HEK293 (cell line): ENCODE data around the gene RILPL2.

Experiments used
- CTCF ChIA-PET: fragments of 350-600 bp; formaldehyde crosslinking; extraction: SDS; loops from one replicate; lab custom pipeline; 2021; ENCODE audit warnings: antibody characterized with exemption; lab: Yijun Ruan, JAX
- POLR2A ChIA-PET: fragments of 300-600 bp; formaldehyde crosslinking; extraction: SDS; loops from one replicate; lab custom pipeline; 2020; ENCODE audit warnings: antibody characterized with exemption, inconsistent platforms; lab: Yijun Ruan, JAX
- H3K27ac ChIP-seq: fragments of 200-500 bp; sonication (Bioruptor generic); 2 replicates; pipeline ENCODE4 v1.5.1; 2014; ENCODE audit warnings: low read depth, low read length, control low read depth, inconsistent platforms; ENCODE audit errors: extremely low read depth
- H3K36me3 ChIP-seq, 2 experiments: fragments of 200-500 bp in 1 of 2; sonication (Bioruptor generic) in 1 of 2; 1 replicate in 1 of 2; 2 replicates in 1 of 2; pipeline ENCODE4 v1.5.1; 2014 to 2017; ENCODE audit warnings: inconsistent platforms in 2 of 2, low read length in 2 of 2; ENCODE audit not compliant: control insufficient read depth in 2 of 2, insufficient read depth in 1 of 2
- H3K4me1 ChIP-seq: fragments of 200-500 bp; sonication (Bioruptor generic); 2 replicates; pipeline ENCODE4 v1.5.1; 2014; ENCODE audit warnings: mild to moderate bottlenecking, low read length, inconsistent platforms; ENCODE audit not compliant: control insufficient read depth, insufficient read depth
- H3K4me3 ChIP-seq: 2 replicates; pipeline ENCODE4 v1.5.1; 2011; ENCODE audit warnings: low read depth, mild to moderate bottlenecking, control low read depth, low read length, moderate library complexity
- H3K9me3 ChIP-seq: fragments of 200-500 bp; sonication (Bioruptor generic); 2 replicates; pipeline ENCODE4 v1.5.1; 2014; ENCODE audit warnings: low read depth, low read length, inconsistent platforms; ENCODE audit not compliant: control insufficient read depth, insufficient read depth
- EGR2 ChIP-seq: fragments of 450-650 bp; formaldehyde crosslinking; IDR thresholded peaks from 2 replicates; pipeline ENCODE4 v1.5.1; 2016; ENCODE audit warnings: low read depth, missing biosample characterization, missing genetic modification characterization
- SP3 ChIP-seq: fragments of 450-650 bp; formaldehyde crosslinking; IDR thresholded peaks from 2 replicates; pipeline ENCODE4 v1.5.1; 2016; ENCODE audit warnings: missing biosample characterization, missing genetic modification characterization
- ZBTB8A ChIP-seq: fragments of 450-650 bp; formaldehyde crosslinking; IDR thresholded peaks from 2 replicates; pipeline ENCODE4 v1.5.1; 2016; ENCODE audit warnings: missing biosample characterization, missing genetic modification characterization
- ZEB2 ChIP-seq: fragments of 450-650 bp; formaldehyde crosslinking; IDR thresholded peaks from 2 replicates; pipeline ENCODE4 v1.5.1; 2016; ENCODE audit warnings: missing biosample characterization, missing genetic modification characterization
- ZFHX2 ChIP-seq: fragments of 450-650 bp; formaldehyde crosslinking; conservative IDR thresholded peaks from 2 replicates; pipeline ENCODE4 v1.5.1; 2016; ENCODE audit warnings: missing biosample characterization, missing genetic modification characterization
- ZFP3 ChIP-seq: fragments of 450-650 bp; formaldehyde crosslinking; IDR thresholded peaks from 2 replicates; pipeline ENCODE4 v1.5.1; 2016; ENCODE audit warnings: low read depth, missing biosample characterization, missing genetic modification characterization
- ZNF121 ChIP-seq: fragments of 450-650 bp; formaldehyde crosslinking; IDR thresholded peaks from 2 replicates; pipeline ENCODE4 v1.5.1; 2016; ENCODE audit warnings: missing biosample characterization, missing genetic modification characterization
- ZNF138 ChIP-seq: fragments of 450-650 bp; formaldehyde crosslinking; IDR thresholded peaks from 2 replicates; pipeline ENCODE4 v1.5.1; 2016; ENCODE audit warnings: missing biosample characterization, missing genetic modification characterization, borderline replicate concordance
- ZNF19 ChIP-seq: fragments of 450-650 bp; formaldehyde crosslinking; IDR thresholded peaks from 2 replicates; pipeline ENCODE4; 2016; ENCODE audit warnings: missing biosample characterization, missing genetic modification characterization, low read depth
- ZNF335 ChIP-seq: fragments of 450-650 bp; formaldehyde crosslinking; conservative IDR thresholded peaks from 2 replicates; pipeline ENCODE4 v1.5.1; 2016; ENCODE audit warnings: missing biosample characterization, missing genetic modification characterization
- ZNF341 ChIP-seq: fragments of 450-650 bp; formaldehyde crosslinking; IDR thresholded peaks from 2 replicates; pipeline ENCODE4; 2016; ENCODE audit warnings: low read depth, missing biosample characterization, missing genetic modification characterization
- ZNF391 ChIP-seq: fragments of 450-650 bp; formaldehyde crosslinking; IDR thresholded peaks from 2 replicates; pipeline ENCODE4 v1.5.1; 2016; ENCODE audit warnings: low read depth, missing biosample characterization, missing genetic modification characterization, borderline replicate concordance
- ZNF404 ChIP-seq: fragments of 450-650 bp; formaldehyde crosslinking; IDR thresholded peaks from 2 replicates; pipeline ENCODE4 v1.5.1; 2017; ENCODE audit warnings: missing biosample characterization, missing genetic modification characterization
- ZNF549 ChIP-seq: fragments of 450-650 bp; IDR thresholded peaks from 2 replicates; pipeline ENCODE4 v1.5.1; 2018; ENCODE audit warnings: missing biosample characterization, missing genetic modification characterization, mild to moderate bottlenecking, inconsistent platforms, moderate library complexity
- ZNF76 ChIP-seq: fragments of 450-650 bp; formaldehyde crosslinking; IDR thresholded peaks from 2 replicates; pipeline ENCODE4; 2016; ENCODE audit warnings: low read depth, missing biosample characterization, missing genetic modification characterization, borderline replicate concordance
- TF ChIP-seq, protein P1 (sequence below): fragments of 450-650 bp; formaldehyde crosslinking; IDR thresholded peaks from 2 replicates; pipeline ENCODE4 v1.5.1; 2016; ENCODE audit warnings: missing biosample characterization, missing genetic modification characterization
- TF ChIP-seq, protein P2 (sequence below): fragments of 450-650 bp; formaldehyde crosslinking; IDR thresholded peaks from 2 replicates; pipeline ENCODE4 v1.5.1; 2016; ENCODE audit warnings: missing biosample characterization, missing genetic modification characterization
- TF ChIP-seq, protein P3 (sequence below): fragments of 450-650 bp; formaldehyde crosslinking; IDR thresholded peaks from 2 replicates; pipeline ENCODE4 v1.5.1; 2016; ENCODE audit warnings: missing biosample characterization, missing genetic modification characterization
- TF ChIP-seq, protein P4 (sequence below): fragments of 450-650 bp; formaldehyde crosslinking; IDR thresholded peaks from 2 replicates; pipeline ENCODE4 v1.5.1; 2016; ENCODE audit warnings: missing biosample characterization, missing genetic modification characterization, borderline replicate concordance
- TF ChIP-seq, protein P5 (sequence below): fragments of 450-650 bp; formaldehyde crosslinking; IDR thresholded peaks from 2 replicates; pipeline ENCODE4 v1.5.1; 2016; ENCODE audit warnings: missing biosample characterization, missing genetic modification characterization

Gene RILPL2

DNA sequence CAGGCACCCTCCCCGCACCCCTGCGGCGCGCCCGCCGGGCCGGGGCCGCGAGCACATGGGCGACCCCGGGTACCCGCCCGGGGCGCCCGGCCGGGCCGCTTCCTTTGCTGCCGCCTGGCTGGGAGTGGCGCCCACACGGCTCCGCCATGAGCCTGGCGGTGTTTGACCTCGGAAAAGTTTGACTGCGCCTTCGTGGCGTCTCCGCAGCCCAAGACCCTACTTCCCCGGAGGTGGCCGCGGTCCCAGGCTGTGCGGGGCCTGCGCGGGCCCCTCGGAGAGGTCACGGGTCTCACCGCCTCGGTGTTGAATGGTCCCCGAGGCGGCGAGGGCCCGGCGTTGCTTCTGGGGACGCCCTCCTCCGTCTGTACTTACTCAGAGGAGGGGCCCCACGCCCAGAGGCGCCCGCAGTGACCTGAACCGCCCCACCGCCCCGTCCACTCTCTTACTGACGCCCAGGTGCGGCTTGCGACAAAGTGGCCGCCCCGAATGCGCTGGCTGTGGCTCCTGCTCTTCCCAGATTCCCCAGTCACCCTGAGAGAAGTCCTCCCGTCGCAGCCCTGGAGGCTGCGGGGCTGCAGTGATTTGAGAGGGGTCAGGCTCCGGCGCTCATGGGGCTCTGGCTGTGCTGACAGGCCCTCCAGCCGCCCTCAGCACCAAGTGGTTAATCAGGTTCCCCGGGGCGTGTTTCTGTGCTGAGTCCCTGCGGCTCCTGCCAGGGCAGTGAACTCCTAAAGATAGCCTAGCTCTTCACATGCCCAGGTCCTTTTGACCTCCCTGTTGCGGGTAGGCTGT is 46.7 kb downstream of the RILPL2 start (continued):
- TF ChIP-seq, protein P1, sequence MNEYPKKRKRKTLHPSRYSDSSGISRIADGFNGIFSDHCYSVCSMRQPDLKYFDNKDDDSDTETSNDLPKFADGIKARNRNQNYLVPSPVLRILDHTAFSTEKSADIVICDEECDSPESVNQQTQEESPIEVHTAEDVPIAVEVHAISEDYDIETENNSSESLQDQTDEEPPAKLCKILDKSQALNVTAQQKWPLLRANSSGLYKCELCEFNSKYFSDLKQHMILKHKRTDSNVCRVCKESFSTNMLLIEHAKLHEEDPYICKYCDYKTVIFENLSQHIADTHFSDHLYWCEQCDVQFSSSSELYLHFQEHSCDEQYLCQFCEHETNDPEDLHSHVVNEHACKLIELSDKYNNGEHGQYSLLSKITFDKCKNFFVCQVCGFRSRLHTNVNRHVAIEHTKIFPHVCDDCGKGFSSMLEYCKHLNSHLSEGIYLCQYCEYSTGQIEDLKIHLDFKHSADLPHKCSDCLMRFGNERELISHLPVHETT = no peak
- TF ChIP-seq SP3 (tag by site-specific recombination) (peak; percentile 49; the same call in 1 of the 2 replicates), ZNF549 (tag by site-specific recombination) (no peak), ZFP3 (tag by site-specific recombination) (no peak)
- TF ChIP-seq, protein P2, sequence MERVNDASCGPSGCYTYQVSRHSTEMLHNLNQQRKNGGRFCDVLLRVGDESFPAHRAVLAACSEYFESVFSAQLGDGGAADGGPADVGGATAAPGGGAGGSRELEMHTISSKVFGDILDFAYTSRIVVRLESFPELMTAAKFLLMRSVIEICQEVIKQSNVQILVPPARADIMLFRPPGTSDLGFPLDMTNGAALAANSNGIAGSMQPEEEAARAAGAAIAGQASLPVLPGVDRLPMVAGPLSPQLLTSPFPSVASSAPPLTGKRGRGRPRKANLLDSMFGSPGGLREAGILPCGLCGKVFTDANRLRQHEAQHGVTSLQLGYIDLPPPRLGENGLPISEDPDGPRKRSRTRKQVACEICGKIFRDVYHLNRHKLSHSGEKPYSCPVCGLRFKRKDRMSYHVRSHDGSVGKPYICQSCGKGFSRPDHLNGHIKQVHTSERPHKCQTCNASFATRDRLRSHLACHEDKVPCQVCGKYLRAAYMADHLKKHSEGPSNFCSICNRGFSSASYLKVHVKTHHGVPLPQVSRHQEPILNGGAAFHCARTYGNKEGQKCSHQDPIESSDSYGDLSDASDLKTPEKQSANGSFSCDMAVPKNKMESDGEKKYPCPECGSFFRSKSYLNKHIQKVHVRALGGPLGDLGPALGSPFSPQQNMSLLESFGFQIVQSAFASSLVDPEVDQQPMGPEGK (tag by site-specific recombination) = peak; percentile 52
- TF ChIP-seq, protein P3, sequence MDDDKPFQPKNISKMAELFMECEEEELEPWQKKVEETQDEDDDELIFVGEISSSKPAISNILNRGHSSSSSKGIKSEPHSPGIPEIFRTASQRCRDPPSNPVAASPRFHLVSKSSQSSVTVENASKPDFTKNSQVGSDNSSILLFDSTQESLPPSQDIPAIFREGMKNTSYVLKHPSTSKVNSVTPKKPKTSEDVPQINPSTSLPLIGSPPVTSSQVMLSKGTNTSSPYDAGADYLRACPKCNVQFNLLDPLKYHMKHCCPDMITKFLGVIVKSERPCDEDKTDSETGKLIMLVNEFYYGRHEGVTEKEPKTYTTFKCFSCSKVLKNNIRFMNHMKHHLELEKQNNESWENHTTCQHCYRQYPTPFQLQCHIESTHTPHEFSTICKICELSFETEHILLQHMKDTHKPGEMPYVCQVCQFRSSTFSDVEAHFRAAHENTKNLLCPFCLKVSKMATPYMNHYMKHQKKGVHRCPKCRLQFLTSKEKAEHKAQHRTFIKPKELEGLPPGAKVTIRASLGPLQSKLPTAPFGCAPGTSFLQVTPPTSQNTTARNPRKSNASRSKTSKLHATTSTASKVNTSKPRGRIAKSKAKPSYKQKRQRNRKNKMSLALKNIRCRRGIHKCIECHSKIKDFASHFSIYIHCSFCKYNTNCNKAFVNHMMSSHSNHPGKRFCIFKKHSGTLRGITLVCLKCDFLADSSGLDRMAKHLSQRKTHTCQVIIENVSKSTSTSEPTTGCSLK = no peak

DNA sequence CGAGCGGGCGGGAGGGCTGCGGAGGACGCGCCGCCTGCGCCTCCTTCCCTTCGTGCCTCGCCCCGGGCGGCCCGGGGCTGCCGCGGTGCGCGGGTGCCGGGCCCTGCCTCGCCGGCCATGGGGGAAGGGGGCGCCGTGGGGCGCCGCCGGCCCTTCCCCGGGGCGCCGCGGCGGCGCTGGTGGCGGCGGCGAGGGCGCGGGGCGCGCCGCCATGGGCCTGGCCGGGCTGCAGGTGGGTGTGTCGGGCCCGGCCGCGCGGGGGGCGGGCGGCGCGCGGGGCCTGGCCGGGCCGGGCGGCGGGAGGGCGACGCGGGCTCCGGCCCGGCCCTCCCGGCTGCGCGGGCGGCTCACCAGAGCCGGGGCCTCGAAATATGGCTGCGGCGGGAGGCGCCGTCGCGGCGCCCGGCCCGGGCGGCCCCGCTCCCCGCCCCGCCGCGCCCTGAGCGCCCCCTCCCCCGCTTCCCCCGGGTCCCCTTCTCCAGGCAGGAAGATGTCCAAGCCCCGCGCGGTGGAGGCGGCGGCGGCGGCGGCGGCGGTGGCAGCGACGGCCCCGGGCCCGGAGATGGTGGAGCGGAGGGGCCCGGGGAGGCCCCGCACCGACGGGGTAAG is 47.4 kb downstream of the RILPL2 start:
- H3K4me3 ChIP-seq = peak overlapping the region; percentile 52
- no peak for TF ChIP-seq ZNF19 (tag by site-specific recombination)
- no peak for TF ChIP-seq ZNF391 (tag by site-specific recombination)
- no peak for TF ChIP-seq ZNF138 (tag by site-specific recombination)
- TF ChIP-seq, protein P4, sequence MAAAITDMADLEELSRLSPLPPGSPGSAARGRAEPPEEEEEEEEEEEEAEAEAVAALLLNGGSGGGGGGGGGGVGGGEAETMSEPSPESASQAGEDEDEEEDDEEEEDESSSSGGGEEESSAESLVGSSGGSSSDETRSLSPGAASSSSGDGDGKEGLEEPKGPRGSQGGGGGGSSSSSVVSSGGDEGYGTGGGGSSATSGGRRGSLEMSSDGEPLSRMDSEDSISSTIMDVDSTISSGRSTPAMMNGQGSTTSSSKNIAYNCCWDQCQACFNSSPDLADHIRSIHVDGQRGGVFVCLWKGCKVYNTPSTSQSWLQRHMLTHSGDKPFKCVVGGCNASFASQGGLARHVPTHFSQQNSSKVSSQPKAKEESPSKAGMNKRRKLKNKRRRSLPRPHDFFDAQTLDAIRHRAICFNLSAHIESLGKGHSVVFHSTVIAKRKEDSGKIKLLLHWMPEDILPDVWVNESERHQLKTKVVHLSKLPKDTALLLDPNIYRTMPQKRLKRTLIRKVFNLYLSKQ = no peak
- TF ChIP-seq, all 188 proteins: peak for 0
- Histone ChIP-seq H3K4me1 (peaks cover 2% of the 10 kb centered on the region; the same call in 1 of the 2 replicates), H3K9me3 (no peaks in the 10 kb centered on the region), H3K36me3 (peaks cover 28 to 40% of the 10 kb centered on the region in 2 experiments; a peak in 2 of 3 replicates), H3K27ac (peak overlapping the region; percentile 74; the same call in 1 of the 2 replicates)
- CTCF ChIA-PET = no interaction called here
- POLR2A ChIA-PET = interaction anchor here (0.6 to 1.9 kb wide), 2 partner anchors 24 to 323 kb away, joined by 3 to 11 read pairs; partner anchors contain the start of genes ATP6V0A2 and SBNO1

DNA sequence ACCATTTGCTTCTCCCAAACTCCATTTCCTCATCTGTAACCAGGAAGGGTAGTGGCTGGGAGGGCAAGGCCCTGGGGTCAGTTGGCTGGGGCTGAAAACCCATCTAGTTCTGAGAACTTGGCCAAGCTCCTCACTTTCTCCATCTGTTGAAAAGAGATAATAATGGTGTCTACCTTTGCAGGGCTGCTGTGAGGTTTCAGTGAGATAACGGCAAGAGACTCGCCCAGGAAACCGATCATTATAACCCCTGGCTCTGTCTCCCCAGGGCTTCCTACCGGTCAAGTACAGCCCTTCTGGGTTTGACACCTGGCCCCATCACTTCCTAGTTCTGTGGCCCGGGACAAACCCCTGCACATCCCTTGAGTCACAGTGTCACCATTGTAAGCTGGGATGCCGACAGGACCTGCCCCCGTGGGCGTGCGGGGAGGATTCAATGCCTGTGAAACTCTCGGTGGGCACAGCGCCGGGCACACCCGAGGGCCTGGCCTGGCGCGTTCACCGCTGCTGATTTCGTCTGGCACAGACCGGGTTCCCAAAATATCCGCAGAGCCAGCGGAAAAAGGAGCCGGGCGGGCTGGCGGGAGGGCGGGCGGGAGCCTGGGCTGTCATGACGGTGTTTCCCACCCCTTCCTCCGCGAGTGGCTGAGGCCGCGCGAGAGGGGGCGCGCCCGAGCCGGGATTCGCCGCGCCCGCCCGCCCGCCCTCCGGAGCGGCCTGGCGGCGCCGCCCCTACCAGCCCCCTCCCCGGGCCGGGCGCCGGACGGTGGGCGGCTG is 48.1 kb downstream of the RILPL2 start:
- no peak overlapping the region; the same call in 1 of the 2 replicates for H3K27ac ChIP-seq
- H3K36me3 ChIP-seq = peaks cover 21 to 35% of the 10 kb centered on the region in 2 experiments; a peak in 2 of 3 replicates
- CTCF ChIA-PET = no interaction called here
- peaks cover 2% of the 10 kb centered on the region; the same call in 1 of the 2 replicates for H3K4me1 ChIP-seq
- peak overlapping the region; percentile 52 for H3K4me3 ChIP-seq
- POLR2A ChIA-PET = interaction anchor here (0.6 to 1.9 kb wide), 4 partner anchors 23 to 324 kb away, joined by 3 to 11 read pairs (median 5); partner anchors contain the start of genes ATP6V0A2, SBNO1 and SNRNP35
- no peaks in the 10 kb centered on the region for H3K9me3 ChIP-seq
- peak; percentile 92 for TF ChIP-seq ZBTB8A (tag by site-specific recombination)
- peak; percentile 93 for TF ChIP-seq ZNF335 (tag by site-specific recombination)
- no peak for TF ChIP-seq ZNF121 (tag by site-specific recombination)
- no peak for TF ChIP-seq ZNF404 (tag by site-specific recombination)
- peak; percentile 54; the same call in 1 of the 2 replicates for TF ChIP-seq ZFHX2
- 0 out of 2 replicates have a peak, but pooled peaks have one; percentile 15 for TF ChIP-seq ZNF341 (tag by site-specific recombination)
- TF ChIP-seq ZNF76 = peak; percentile 66
- peak; percentile 42; the same call in 1 of the 2 replicates for TF ChIP-seq EGR2 (tag by site-specific recombination)
- TF ChIP-seq, protein P5, sequence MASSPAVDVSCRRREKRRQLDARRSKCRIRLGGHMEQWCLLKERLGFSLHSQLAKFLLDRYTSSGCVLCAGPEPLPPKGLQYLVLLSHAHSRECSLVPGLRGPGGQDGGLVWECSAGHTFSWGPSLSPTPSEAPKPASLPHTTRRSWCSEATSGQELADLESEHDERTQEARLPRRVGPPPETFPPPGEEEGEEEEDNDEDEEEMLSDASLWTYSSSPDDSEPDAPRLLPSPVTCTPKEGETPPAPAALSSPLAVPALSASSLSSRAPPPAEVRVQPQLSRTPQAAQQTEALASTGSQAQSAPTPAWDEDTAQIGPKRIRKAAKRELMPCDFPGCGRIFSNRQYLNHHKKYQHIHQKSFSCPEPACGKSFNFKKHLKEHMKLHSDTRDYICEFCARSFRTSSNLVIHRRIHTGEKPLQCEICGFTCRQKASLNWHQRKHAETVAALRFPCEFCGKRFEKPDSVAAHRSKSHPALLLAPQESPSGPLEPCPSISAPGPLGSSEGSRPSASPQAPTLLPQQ (tag by site-specific recombination) = 0 out of 2 replicates have a peak, but pooled peaks have one; percentile 6
- peak; percentile 46; the same call in 1 of the 2 replicates for TF ChIP-seq ZEB2 (tag by site-specific recombination)
